UCSD-AML1 (cell line): ENCODE data around the gene TMEM51.
"Not testable (repeated sequence)": the region's sequence is repeated elsewhere in the genome, so short reads cannot be mapped to it uniquely, and the experiment has no call there.

Experiments
- DNase-seq: peaks from one replicate; lab custom pipeline; 2025; ENCODE audit not compliant: unreplicated experiment; lab: John Stamatoyannopoulos, UW

The TMEM51 gene

DNA sequence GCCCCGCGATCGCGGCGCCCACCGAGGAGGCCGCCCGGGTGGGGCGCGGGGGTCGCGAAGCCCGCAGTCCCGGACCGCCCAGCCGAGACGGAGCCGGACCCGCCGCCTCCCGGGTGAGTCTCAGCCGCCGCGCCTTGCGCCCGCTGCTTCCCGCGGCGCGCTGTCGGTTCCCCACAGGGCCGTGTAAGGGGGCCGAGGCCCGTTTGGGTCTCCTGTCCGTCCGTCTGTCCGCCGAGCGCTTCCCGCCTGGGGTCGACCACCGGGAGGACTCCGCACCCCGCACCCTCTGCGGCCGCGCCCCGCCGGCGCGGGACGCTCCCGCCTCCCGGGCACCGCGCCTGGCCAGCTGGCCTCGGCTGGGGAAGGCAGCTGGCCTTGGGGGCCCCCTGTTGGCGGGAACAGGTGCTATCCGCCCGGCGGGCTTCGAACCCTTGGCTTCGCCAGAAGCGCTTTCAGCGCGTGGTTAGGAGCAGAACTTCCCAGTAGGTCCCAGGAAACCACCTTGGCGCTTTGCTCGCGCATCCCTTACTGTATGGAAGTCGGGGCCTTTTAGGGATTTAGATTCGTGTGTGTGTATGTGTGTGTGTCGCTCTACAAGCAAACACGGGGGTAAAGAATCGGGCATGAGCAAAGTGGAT lies 414 bp downstream of the TMEM51 start:
- DNase-seq, result peak; percentile 82

DNA sequence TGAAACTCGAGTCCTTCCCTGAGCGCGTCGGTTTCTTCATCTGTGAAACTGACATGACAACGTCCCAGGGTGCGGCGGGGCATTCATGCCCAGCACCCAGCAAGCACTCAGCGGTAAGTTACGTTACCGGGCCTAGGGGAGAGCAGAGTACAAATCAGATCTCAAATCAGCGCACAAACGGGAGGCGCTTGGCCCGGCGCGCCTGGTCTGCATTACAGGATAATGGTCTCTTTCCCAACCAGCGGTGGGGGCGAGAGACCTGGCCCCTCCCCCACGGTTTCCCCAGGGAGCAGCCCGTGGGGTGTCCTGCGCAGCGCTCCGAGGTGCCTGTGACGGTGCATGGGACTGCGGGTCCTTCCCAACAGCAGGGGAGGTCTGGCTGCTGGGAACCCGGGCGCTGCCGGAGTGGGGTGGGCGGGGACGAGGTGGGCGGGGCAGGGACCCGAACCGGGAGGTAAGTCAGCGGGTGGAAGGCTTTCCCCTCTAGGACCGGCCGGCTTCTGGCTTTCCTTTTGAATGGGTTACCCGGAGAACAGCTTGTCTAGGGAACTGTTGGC lies 1.0 kb downstream of the TMEM51 start:
- DNase-seq, result no peak

DNA sequence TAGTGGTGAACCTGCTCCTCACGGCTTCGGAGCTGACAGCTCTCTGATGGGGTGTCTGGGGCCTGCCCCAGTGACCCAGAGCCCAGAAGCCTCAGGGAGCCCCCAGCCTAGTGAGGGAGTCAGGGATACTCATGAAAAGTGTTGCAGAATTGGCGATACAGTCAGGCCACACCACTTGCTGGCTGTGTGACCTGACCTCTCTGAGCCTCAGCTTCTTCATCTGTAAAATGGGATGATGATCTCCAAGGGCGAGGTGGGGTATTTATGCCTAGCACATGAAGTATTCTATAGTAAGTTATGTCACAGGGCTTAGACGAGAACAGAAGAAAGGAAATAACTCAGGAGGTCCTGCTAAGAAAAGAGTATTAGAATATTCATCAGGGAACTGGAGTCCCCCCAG lies 1.6 kb downstream of the TMEM51 start:
- DNase-seq, result no peak

DNA sequence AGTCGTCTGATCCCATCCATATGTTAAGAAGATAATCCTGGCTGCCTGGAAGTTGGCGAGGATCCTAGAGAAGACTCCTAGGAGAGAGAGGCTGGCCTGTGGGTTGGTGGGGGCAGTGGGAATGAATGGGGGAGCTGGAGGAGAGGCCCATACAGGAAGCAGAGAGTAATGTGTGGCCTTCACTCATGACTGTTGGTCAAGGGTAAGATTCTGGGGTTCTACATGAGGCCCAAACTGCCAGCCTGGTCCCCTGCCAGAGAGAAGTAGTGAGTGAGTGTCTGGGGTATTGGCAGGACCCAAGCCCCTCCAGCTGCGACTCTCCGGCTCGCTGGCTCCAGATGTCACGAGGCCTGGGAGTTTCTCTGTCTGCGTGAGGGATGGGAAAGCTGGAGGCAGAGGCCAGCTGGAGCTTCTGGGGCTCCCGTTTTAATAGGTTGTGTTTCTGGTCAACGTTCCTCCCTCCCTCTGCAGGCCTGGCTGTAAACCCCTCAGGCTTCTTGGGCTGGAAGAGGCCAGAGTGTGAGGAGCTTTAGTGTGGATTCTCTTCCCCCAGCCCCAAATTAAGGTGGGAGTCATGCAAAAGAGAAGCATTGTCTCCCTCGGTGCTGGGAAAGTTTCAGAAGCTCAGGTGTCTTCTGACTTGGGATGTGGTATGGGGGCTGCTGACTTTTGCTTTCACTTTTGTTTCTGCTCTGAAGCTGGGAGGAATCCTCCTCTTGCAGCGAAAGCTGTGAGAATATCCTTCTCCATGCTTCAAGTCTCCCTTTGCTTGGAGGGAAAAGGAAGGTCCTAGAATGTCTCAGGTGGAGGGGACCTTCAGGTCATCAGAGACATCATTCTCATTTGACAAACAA lies 2.6 kb downstream of the TMEM51 start:
- no peak for DNase-seq

DNA sequence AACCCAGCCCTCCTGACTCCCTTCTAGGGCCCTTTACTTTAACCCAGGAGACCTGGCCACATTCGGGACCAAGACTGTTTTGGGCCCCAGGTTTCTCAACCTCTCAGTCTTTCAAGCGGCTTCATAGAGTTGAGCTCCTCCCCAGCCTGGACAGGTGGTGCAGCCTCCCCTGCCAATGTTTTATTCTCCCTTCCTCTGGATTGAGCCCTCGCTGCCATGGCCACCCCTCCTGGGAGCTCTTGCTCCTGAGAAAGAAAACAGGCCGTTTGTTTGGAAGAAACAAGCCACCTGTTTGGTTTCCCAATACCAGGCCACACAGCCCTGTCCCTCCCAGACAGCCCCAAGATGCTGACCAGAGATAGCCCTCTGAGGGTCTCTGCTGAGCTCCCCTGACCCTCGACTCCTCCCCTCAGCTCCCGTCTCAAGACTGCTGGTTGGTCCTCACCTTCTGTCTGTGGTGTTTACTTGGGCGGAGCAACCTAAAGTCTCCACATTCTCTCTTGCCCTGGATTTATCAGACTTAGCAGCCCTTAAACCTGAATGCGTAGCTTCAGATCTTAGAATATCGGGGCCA lies 3.3 kb downstream of the TMEM51 start:
- DNase-seq, result no peak

DNA sequence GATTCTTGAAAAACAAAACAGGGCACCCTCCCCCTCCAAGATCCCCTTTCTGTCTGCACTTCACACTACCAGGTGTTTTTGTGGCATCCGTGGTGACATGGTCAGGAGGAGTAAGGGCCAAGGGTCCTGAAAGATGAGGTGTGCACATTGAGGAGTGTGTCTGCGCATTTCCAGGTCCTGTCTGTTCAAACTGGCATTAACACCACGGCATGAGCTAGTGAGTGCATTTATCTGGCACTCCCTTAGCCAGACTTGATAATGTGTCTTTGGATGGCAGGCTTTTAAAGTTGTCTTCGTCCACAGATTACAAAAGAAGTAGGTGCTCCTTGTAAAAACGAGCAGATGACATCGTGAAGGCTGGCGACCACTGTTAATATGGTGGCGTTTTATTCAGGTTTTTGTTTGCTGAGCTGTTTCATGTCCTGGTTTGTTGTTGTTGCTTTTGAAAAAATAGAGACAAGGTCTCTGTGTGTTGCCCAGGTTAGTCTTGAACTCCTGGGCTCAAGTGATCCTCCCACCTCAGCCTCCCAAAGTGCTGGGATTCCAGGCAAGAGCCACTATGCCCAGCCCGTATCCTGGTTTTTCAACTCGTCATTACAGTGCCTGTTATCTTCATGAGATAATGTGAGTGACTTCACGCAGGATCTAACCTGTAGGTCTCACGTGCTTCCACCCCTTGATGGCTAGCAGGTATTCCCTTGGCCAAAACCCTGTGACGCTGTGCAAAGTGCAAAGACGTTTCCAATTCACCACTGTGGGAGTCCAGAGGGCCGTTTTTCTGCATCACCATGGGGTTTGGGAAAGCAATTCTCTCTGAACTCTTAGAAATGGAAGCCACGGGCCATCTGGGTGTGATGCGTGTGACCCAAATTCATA lies 4.2 kb downstream of the TMEM51 start:
- DNase-seq, result no peak

DNA sequence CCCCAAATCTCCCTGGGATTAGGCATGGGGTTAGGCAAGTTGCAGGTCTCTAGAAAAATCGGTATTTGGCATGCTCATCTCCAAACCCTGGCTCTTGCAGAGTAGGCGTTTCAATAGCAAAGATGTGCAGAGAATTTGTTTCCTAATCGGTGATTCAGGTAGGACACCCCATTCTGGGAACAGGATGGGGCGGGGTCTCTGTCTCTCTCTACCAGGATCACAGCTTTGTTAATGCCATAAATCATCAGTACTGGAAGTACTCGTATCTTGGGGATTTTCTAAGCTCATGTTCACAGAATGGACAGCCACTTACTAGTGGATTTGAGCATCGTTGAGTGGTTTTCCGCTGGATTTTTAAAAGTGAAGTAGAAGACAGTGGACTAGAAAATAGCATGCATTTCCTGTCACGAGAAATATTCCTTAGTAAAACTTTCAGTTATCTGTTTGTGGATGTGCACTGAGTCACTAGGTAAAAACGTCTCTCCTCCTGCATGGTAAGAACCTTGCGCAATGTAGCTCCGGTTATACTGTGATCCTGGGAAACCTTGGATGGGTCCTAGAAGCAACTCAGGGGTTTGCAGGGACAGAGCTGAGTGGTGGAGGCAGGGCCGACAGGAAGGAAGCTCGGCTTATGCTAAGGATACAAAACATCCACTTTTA lies 5.1 kb downstream of the TMEM51 start:
- peak; percentile 35 for DNase-seq

DNA sequence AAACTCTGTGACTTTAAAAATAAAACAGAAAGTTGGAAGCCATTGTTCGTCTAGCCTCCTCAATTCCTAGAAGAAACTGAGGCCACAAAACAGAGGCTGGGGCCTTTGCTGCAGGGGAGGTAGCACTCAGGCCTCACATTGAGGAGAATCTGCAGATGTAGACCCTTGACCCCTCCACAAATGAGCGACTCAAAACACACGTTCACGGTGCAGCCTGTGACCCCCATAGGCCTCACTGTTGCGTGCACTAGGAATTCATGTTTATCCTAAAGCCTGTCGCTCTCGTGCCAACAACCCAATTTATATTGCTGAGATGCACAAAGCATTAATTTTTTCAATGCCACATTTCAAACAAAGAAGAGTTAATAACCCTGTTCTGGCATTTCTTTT lies 5.6 kb downstream of the TMEM51 start:
- no peak for DNase-seq

DNA sequence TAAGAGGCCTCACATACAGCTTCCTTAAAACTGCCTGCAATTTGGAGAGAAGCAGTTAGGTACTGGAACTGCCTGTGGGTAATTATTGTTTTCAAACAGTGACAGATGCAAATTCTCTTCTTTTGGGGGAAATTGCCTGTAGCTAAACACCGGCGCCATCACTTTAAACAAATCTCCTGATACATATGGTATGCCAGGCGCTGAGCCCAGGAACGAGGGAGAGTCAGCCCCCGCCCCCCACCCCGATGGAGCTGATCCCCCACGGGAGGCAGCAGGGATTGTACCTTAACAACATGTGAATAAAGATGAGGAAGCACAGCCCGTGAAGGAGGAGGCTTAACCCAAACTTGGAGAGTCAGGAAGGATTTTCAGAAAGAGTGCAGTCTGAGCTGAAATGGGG lies 7.1 kb downstream of the TMEM51 start:
- no peak for DNase-seq

DNA sequence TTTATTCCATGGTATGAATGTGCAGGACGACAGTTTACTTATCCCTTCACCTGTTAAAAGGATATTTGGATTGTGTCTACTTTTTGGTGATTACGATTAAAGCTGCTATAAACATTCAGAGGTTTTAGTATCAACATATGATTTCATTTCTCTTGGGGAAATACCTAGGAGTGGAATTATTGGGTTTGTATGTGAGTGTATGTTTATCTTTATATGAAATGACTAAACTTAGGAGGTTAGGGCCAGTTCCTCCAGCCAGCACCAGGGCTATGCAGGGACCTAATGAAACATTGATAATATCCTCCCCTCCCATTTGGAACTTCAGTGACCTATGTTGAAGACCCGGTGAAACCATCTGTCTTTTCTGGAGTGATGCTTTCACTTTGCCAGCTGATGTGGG lies 13.8 kb downstream of the TMEM51 start:
- no peak for DNase-seq

DNA sequence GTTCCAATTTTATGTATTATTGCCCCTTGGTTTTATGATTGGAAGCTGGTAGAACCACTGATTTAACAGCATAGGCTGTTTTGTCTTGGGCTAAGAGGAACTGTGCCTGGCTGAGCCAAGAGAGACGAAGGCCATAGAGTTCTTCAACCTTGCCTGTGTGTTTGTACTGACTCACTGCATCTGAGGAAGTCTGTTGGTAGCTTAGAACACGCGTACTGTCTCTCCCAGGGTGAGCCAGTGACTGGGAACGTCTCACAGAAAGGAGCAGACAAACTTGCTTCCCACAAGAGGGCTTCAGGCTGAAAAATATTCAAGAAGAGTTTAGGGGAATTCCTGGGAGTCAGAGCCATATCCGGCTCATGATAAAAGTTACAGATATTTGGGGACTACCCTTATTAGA lies 14.9 kb downstream of the TMEM51 start:
- peak; percentile 41 for DNase-seq

DNA sequence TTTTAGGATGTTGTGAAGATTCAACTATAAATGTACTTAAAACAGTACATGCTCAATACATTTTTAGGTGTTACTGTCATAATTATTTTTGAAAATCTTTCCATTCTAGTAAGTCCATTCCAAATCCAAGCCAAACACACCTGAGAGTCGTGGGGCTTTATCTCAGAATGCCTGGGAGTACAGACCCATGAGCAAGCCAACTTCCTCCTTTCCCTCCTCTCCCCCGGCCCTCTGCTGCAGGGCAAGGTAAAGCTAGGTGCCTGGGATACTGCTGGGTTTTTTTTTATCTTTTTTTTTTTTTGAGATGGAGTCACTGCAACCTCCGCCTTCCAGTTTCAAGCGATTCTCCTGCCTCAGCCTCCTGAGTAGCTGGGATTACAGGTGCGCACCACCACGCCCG lies 16.5 kb downstream of the TMEM51 start:
- no peak for DNase-seq

DNA sequence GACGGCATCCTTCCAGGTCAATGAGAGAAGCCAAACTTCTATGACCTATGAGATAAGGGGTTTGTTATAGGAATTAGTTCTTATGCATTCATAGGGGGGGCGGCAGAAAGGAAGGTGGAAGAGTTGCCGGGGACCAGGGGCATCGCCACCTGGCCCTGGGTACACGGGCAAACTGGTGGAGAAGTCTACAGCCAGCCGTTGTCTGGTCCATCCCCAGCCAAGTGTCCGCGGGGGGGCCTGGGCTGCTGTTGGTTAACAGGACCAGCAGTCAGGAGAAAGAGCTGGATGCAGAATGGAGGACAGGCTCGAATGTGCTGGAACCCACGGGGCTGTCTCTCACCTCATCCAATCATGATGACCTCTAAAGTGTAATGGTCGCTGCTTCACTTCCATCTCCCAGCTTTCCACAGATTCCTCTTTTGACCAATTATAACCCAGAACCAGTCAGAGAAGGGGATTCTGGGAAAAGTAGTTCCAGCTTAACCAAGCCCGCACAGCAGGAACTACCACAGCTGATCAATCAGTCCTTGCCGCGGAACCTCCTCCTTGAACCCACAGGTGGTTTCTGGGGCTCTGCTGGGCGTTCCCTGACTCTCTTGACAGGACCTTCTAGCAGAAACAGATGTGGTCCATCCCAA lies 17.8 kb downstream of the TMEM51 start:
- DNase-seq, result no peak

DNA sequence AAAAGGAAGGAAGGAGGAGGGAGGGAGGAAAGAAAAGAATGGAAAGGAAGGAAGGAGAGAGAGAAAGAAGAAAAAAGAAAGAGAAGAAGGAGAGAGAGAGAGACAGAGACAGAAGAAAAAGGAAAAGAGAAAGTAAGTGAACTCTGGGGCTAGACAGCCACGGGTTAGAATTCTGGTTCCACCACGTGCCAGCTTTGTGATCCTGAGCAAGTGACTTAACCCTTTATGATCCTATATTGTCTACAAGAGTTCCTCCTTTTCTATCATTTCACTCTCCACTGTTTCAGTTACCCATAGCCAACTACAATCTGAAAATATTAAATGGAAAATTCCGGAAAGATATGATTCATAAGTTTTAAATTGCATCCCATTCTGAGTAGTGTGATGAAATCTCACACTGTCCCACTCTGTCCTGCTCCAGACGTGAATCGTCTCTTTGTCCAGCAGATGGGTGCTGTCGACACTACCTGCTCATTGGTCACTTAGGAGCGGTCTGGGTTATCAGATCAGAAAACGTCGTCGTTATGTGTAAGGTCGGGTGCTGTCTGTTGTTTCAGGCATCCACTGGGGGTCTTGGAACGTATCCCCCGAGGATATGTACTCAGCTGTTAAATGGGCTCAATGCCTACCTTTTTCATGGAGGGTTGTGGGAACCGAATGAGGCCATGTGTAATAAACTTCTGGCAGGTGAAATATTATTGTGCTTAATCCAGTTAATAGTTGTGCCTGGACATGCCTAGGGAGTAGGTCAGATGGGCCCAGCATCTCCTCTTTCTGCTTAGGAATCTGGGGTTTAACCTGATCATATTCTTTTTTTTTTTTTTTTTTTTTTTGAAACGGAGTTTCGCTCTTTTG lies 19.1 kb downstream of the TMEM51 start:
- no peak for DNase-seq

DNA sequence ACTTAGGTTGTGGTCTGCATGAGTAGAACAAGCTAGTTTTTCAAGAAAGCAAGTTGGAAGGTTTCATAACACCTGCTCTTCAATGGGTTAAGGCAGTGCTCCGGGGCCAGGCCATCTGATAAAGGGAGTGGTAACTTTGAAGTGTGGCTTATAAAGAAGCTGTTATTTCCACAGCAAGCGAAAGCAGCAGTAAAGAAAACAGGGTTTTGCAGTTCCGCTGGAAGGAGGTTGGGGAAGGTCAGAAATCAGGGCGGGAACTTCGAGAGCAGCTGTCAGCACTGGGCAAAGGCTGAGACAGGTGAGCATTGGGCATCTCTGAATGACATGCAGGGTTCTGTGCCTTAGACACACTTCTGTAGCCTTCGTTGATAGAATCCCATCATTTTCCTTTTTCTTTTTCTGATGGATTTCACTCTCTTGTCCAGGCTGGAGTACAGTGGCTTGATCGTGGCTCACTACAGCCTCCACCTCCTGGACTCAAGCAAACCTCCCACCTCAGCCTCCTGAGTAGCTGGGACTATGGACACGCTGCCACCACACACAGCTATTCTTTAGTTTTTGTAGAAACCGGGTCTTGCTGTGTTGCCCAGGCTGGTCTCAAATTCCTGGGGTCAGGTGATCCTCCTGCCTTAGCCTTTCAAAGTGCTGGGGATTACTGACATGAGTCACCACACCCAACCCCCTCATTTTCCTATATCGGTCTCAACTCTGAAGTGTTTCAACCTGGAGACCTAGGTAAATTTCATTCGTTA lies 20.5 kb downstream of the TMEM51 start:
- DNase-seq, result no peak

DNA sequence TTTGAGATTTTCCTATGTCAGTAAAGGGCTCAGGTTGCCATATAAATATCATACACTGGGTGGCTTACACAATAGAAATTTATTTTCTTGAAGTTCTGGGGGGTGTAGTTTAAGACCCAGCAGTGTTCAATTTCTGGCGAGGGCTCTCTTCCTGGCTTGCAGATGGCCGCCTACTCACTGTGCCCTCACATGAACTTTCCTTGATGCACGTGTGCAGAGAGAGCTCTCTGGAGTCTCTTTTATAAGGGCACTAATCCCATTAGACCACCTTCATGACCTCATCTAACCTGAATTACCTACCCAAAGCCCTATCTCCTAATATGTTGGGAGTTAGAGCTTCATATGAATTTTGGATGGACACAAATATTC lies 21.1 kb downstream of the TMEM51 start:
- no peak for DNase-seq

DNA sequence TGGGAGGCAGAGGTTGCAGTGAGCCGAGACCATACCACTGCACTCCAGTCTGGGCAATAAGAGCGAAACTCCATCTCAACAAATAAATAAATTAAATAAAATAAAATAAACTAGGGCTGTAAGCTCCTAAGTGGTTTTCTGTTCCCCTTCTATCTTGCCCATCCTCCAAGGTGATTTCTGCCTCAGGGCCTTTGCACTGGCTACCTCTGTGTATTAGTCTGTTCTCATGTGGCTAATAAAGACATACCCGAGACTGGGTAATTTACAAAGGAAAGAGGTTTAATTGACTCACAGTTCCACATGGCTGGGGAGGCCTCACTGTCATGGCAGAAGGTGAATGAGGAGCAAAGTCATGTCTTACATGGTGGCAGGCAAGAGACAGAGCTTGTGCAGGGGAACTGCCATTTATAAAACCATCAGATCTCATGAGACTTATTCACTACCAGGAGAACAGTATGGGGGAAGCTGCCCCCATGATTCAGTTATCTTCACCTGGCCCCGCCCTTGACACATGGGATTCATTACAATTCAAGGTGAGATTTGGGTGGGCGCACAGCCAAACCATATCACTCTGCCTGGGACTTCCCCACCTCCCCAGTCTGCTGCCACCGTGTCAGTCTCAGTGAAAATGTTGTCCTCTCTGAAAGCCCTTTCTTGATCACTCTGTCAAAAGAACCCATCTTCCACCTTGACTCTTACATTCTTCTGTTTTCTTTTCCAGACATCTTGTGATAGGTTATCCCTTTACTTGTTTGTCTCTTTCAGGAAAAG lies 22.0 kb downstream of the TMEM51 start:
- not testable (repeated sequence) for DNase-seq

DNA sequence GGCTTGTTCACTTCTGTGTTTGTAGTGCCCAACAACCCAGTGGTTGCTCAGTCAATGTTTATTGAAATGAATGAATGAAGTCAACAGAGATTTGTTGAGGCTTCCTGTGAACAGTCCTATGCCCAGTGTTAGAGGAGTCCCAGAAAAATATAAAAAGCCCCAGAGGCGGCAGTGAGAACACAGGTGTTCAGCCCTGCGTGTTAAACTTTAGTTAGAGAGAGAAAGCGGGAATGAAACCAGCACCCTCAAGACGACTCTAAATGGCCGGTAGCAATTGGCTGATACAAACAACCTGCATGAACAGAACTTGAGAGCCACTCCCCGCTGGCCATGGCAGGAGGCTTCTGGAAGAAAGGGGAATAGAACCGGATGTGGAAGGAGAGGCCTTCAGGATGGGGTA lies 22.6 kb downstream of the TMEM51 start:
- no peak for DNase-seq
